Keratinocyte (primary cell): ENCODE results near the gene KIF27. TPM values are rescaled to one million over a fixed set of nuclear protein-coding genes. Genes with fewer than 3 reads are reported as not detected.

ENCODE experiments used
- DNase-seq: peaks from one replicate; pipeline ENCODE4 v3.0.0-alpha.2; 2011; ENCODE audit warnings: low read depth, missing footprints, low spot score
- FAIRE-seq: peaks from 2 replicates; lab custom pipeline; 2011; peaks lifted over from hg19 to GRCh38; lab: Jason Lieb, UNC
- H2AFZ ChIP-seq: 2 replicates; pipeline ENCODE4 v1.6.0; 2012; ENCODE audit warnings: low read length, control low read depth, inconsistent platforms; ENCODE audit not compliant: control insufficient read depth
- H3K27ac ChIP-seq: 2 replicates; pipeline ENCODE4 v1.5.1; 2011; ENCODE audit warnings: low read length; ENCODE audit not compliant: control insufficient read depth, insufficient read depth
- H3K27me3 ChIP-seq: 3 replicates; pipeline ENCODE4 v1.6.0; 2011; ENCODE audit warnings: low read length; ENCODE audit not compliant: control insufficient read depth, insufficient read depth; ENCODE audit errors: extremely low read depth
- H3K36me3 ChIP-seq, 2 experiments: 2 replicates in 1 of 2; 3 replicates in 1 of 2; pipeline ENCODE4 v1.5.1; 2011; ENCODE audit warnings: low read length in 2 of 2, mild to moderate bottlenecking in 1 of 2; ENCODE audit not compliant: control insufficient read depth in 2 of 2, insufficient read depth in 2 of 2; ENCODE audit errors: extremely low read depth in 1 of 2
- H3K4me1 ChIP-seq: 3 replicates; pipeline ENCODE4 v1.5.1; 2011; ENCODE audit warnings: low read length; ENCODE audit not compliant: control insufficient read depth, insufficient read depth; ENCODE audit errors: extremely low read depth
- H3K4me2 ChIP-seq: 3 replicates; pipeline ENCODE4 v1.6.0; 2011; ENCODE audit warnings: low read depth, low read length; ENCODE audit not compliant: control insufficient read depth, insufficient read depth; ENCODE audit errors: extremely low read depth
- H3K4me3 ChIP-seq, 3 experiments: fragments of 200-600 bp in 1 of 3; sonication (generic) in 1 of 3; 2 replicates in 2 of 3; 3 replicates in 1 of 3; pipeline ENCODE4 v1.5.1; 2011 to 2016; ENCODE audit warnings: low read length in 3 of 3, mild to moderate bottlenecking in 3 of 3, control low read depth in 2 of 3, inconsistent platforms in 1 of 3, low read depth in 1 of 3, mixed read lengths in 1 of 3, mixed run types in 1 of 3, moderate library complexity in 1 of 3; ENCODE audit not compliant: control insufficient read depth in 2 of 3, insufficient read depth in 2 of 3; ENCODE audit errors: extremely low read depth in 1 of 3
- H3K79me2 ChIP-seq: 2 replicates; pipeline ENCODE4 v1.6.0; 2012; ENCODE audit warnings: low read length; ENCODE audit not compliant: control insufficient read depth, insufficient read depth
- H3K9ac ChIP-seq: 3 replicates; pipeline ENCODE4 v1.6.0; 2011; ENCODE audit warnings: low read length; ENCODE audit not compliant: control insufficient read depth, insufficient read depth; ENCODE audit errors: extremely low read depth
- H3K9me1 ChIP-seq: 3 replicates; pipeline ENCODE4 v1.6.0; 2011; ENCODE audit warnings: low read length; ENCODE audit not compliant: control insufficient read depth, insufficient read depth; ENCODE audit errors: extremely low read depth
- H3K9me3 ChIP-seq: 2 replicates; pipeline ENCODE4 v1.5.1; 2012; ENCODE audit warnings: low read depth, low read length; ENCODE audit not compliant: control insufficient read depth
- H4K20me1 ChIP-seq: 3 replicates; pipeline ENCODE4 v1.6.0; 2011; ENCODE audit warnings: low read length; ENCODE audit not compliant: control insufficient read depth, insufficient read depth; ENCODE audit errors: extremely low read depth
- CTCF ChIP-seq, 3 experiments: IDR thresholded peaks in 1 of 3; conservative IDR thresholded peaks in 1 of 3; optimal IDR thresholded peaks in 1 of 3; 2 replicates in 2 of 3; 3 replicates in 1 of 3; pipeline versions ENCODE3 to v1.5.1; 2011; ENCODE audit warnings: low read length in 3 of 3, mild to moderate bottlenecking in 3 of 3, moderate library complexity in 2 of 3, control low read depth in 1 of 3, inconsistent platforms in 1 of 3; ENCODE audit not compliant: insufficient read depth in 2 of 3; ENCODE audit errors: extremely low read depth in 1 of 3
- EZH2 ChIP-seq: IDR thresholded peaks from one replicate; pipeline ENCODE4 v1.6.1; 2012; ENCODE audit warnings: inconsistent platforms, mild to moderate bottlenecking, low read length, moderate library complexity
- dilution Hi-C: fragments of 300-500 bp; cut with MboI; formaldehyde crosslinking; loops from one replicate; pipeline ENCODE4 v1.7.0; 2020; ENCODE audit warnings: low sequenced_read_pairs; ENCODE audit not compliant: extremely low pct_ligation_motif_present
- polyA plus RNA-seq, 5 experiments: library from polyadenylated mRNA; depleted of rRNA in 3 of 5; stranded (reverse) in 3 of 5; stranded (forward) in 1 of 5; unstranded in 1 of 5; fragments of >200 nt; gene quantifications; 1 replicate in 1 of 5; 2 replicates in 3 of 5; 3 replicates in 1 of 5; pipeline versions ENCODE4 v1.2.1 to v1.2.3, GENCODE V29; 2011 to 2012; ENCODE audit warnings: missing spikeins in 2 of 5, low read depth in 1 of 5, low replicate concordance in 1 of 5

The KIF27 gene
- polyA plus RNA-seq, 1 donor (not counting 4 experiments of a cell fraction or from before 2014, with no cell fraction given), result 2.2 TPM

- Histone ChIP-seq H3K27me3 (no peaks in the 10 kb centered on the region), H4K20me1 (no peaks in the 10 kb centered on the region), H3K4me2 (peak overlapping the region; percentile 59), H3K4me1 (peaks cover 30% of the 10 kb centered on the region), H3K27ac (peak overlapping the region; percentile 34), H3K9me1 (no peaks in the 10 kb centered on the region), H3K79me2 (no peaks in the 10 kb centered on the region), H3K36me3 (no peaks in the 10 kb centered on the region), H2AFZ (no peak overlapping the region), H3K9ac (no peak overlapping the region), H3K4me3 (no peak overlapping the region), H3K9me3 (no peaks in the 10 kb centered on the region)
- no peak for TF ChIP-seq EZH2
- TF ChIP-seq CTCF (optimal IDR thresholded peaks at IDR 0.05 in 1 of 3, IDR thresholded peaks at IDR 0.05 in 1 of 3, conservative IDR thresholded peaks at IDR 0.05 in 1 of 3; ENCODE audit: extremely low read depth in 1 of 3, insufficient read depth in 2 of 3, low read length in 3 of 3), result no peak
- DNase-seq (no peak), FAIRE-seq (peak; percentile 13)
- dilution Hi-C loops, result no loop called here
These were observed 13.5 kb upstream of the KIF27 start for GRCh38 chr9:83934569-83935275.

- Histone ChIP-seq H3K79me2 (no peaks in the 10 kb centered on the region), H3K4me2 (no peak overlapping the region), H3K4me3 (no peak overlapping the region), H3K27ac (no peak overlapping the region), H2AFZ (no peak overlapping the region), H3K9ac (no peak overlapping the region), H3K27me3 (no peaks in the 10 kb centered on the region), H3K4me1 (peaks cover 30% of the 10 kb centered on the region), H3K36me3 (no peaks in the 10 kb centered on the region), H3K9me1 (no peaks in the 10 kb centered on the region), H3K9me3 (no peaks in the 10 kb centered on the region), H4K20me1 (no peaks in the 10 kb centered on the region)
- dilution Hi-C loops, result no loop called here
- FAIRE-seq, result no peak
- TF ChIP-seq CTCF (optimal IDR thresholded peaks at IDR 0.05 in 1 of 3, IDR thresholded peaks at IDR 0.05 in 1 of 3, conservative IDR thresholded peaks at IDR 0.05 in 1 of 3; ENCODE audit: extremely low read depth in 1 of 3, insufficient read depth in 2 of 3, low read length in 3 of 3), result no peak
- TF ChIP-seq EZH2, result no peak
- DNase-seq, result no peak
These were observed 12.6 kb upstream of the KIF27 start for GRCh38 chr9:83933790-83934189.
